Measurements from ENCODE around the gene FOSL1.

DNA sequence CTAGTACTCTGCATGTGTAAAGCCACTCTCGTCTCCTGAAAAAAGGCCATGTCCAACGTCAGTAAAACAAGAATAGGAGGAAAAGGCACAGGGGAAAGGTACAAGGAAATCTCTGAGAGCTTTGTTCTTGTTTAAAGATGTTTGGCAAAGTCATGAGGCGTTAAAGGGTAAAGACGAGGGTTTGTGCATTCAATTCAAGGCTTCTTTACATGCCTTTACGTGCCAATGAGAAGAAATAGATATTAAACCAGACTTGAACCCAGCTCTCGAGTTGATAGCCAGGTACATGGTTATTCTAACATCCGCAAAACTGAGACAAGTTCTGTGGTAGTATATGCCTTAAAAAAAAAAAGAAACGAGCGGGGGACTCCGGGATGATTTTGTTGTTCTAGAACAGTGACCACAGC lies 41.5 kb downstream of the FOSL1 start:
- no peak for TF ChIP-seq POLR2A (IDR thresholded peaks at IDR 0.05; ENCODE audit: low read depth, low read length)
- TF ChIP-seq, protein P1, sequence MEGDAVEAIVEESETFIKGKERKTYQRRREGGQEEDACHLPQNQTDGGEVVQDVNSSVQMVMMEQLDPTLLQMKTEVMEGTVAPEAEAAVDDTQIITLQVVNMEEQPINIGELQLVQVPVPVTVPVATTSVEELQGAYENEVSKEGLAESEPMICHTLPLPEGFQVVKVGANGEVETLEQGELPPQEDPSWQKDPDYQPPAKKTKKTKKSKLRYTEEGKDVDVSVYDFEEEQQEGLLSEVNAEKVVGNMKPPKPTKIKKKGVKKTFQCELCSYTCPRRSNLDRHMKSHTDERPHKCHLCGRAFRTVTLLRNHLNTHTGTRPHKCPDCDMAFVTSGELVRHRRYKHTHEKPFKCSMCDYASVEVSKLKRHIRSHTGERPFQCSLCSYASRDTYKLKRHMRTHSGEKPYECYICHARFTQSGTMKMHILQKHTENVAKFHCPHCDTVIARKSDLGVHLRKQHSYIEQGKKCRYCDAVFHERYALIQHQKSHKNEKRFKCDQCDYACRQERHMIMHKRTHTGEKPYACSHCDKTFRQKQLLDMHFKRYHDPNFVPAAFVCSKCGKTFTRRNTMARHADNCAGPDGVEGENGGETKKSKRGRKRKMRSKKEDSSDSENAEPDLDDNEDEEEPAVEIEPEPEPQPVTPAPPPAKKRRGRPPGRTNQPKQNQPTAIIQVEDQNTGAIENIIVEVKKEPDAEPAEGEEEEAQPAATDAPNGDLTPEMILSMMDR (IDR thresholded peaks at IDR 0.05; ENCODE audit: extremely low read depth in 1 of 2, insufficient read depth in 1 of 2, low read depth in 1 of 2, low read length in 2 of 2): no peak
- no peak for TF ChIP-seq EZH2 (IDR thresholded peaks at IDR 0.05; ENCODE audit: borderline replicate concordance, low read depth, low read length, severe bottlenecking)
- no peak for TF ChIP-seq MYC (IDR thresholded peaks at IDR 0.05; ENCODE audit: low read depth, low read length)
- TF ChIP-seq, protein P2, sequence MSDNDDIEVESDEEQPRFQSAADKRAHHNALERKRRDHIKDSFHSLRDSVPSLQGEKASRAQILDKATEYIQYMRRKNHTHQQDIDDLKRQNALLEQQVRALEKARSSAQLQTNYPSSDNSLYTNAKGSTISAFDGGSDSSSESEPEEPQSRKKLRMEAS (IDR thresholded peaks at IDR 0.05; ENCODE audit: insufficient read depth, insufficient read length): no peak
- no peak for TF ChIP-seq FOS (IDR thresholded peaks at IDR 0.05; ENCODE audit: borderline replicate concordance, insufficient read depth, low read length)
- TF ChIP-seq POLR2AphosphoS5 (IDR thresholded peaks at IDR 0.05; ENCODE audit: insufficient read depth, low read depth, low read length): no peak

All from endothelial cell of umbilical vein (primary cell).